K562 (cell line): ENCODE data around the gene HOXA9. TPM values are rescaled to one million over a fixed set of nuclear protein-coding genes. Genes with fewer than 3 reads are reported as not detected.

ENCODE experiments used
- ATAC-seq: fragments of 200-7000 bp; cut with Tn5 transposase; 3 replicates; pipeline ENCODE4 v1.9.1; 2020; ENCODE audit warnings: moderate library complexity
- BruUV-seq: library from RNA; stranded (reverse); fragments of 400-500 nt; replicated peaks from 2 replicates; lab custom pipeline; 2021; lab: Mats Ljungman, UMichigan
- CTCF ChIA-PET: fragments of 300-600 bp; formaldehyde crosslinking; extraction: SDS; loops from one replicate; lab custom pipeline; 2021; ENCODE audit warnings: low intra/inter-chr PET ratio; lab: Yijun Ruan, JAX
- POLR2A ChIA-PET: fragments of 300-600, 350-650 bp; sonication (Branson Sonifier 250); formaldehyde crosslinking; extraction: SDS; loops from one replicate; lab custom pipeline; 2021; ENCODE audit warnings: antibody characterized with exemption, inconsistent platforms; lab: Yijun Ruan, JAX
- DNase-seq, 4 experiments: peaks; one replicate each; pipeline versions ENCODE4 v3.0.0 to v3.0.0-alpha.2; 2011 to 2018; ENCODE audit warnings: low spot score in 3 of 4, mixed read lengths in 3 of 4; ENCODE audit errors: extremely low read depth in 1 of 4
- FAIRE-seq: peaks from 2 replicates; lab custom pipeline; 2011; peaks lifted over from hg19 to GRCh38; lab: Jason Lieb, UNC
- H2AFZ ChIP-seq: 2 replicates; pipeline ENCODE4 v1.6.0; 2011; ENCODE audit warnings: low read depth, low read length, control low read depth, inconsistent platforms
- H3K27ac ChIP-seq: fragments of 200-600 bp; 3 replicates; pipeline ENCODE4 v1.8.0; 2011; ENCODE audit warnings: low read depth, mild to moderate bottlenecking, control low read depth, inconsistent platforms, low read length, moderate library complexity, mixed read lengths; ENCODE audit errors: extremely low read depth
- H3K27me3 ChIP-seq, 2 experiments: fragments of 300-600 bp in 1 of 2; 2 replicates in 1 of 2; 3 replicates in 1 of 2; pipeline versions ENCODE4 v1.6.0 to v1.8.0; 2011; ENCODE audit warnings: inconsistent platforms in 2 of 2, low read length in 2 of 2, mild to moderate bottlenecking in 1 of 2, mixed read lengths in 1 of 2, moderate library complexity in 1 of 2; ENCODE audit not compliant: control insufficient read depth in 2 of 2, insufficient read depth in 2 of 2
- H3K36me3 ChIP-seq: fragments of 300-600 bp; 3 replicates; pipeline ENCODE4 v1.8.0; 2011; ENCODE audit warnings: mild to moderate bottlenecking, low read length, inconsistent platforms; ENCODE audit not compliant: control insufficient read depth, insufficient read depth
- H3K4me1 ChIP-seq, 2 experiments: fragments of 200-600 bp in 1 of 2; replicated peaks in 1 of 2; 2 replicates in 1 of 2; 3 replicates in 1 of 2; pipeline versions ENCODE4 v1.5.1 to v1.8.0; 2011; ENCODE audit warnings: inconsistent platforms in 2 of 2, low read length in 2 of 2, mild to moderate bottlenecking in 1 of 2, mixed read lengths in 1 of 2, moderate library complexity in 1 of 2; ENCODE audit not compliant: control insufficient read depth in 2 of 2, insufficient read depth in 2 of 2
- H3K4me2 ChIP-seq: 2 replicates; pipeline ENCODE4 v1.6.1; 2011; ENCODE audit warnings: low read length, control low read depth, inconsistent platforms, mixed read lengths; ENCODE audit not compliant: insufficient read depth
- H3K4me3 ChIP-seq: fragments of 200-600 bp; sonication (generic), shearing (Covaris generic); 2 replicates; pipeline ENCODE4 v1.5.1; 2016; ENCODE audit warnings: control low read depth, inconsistent platforms
- H3K79me2 ChIP-seq: fragments of 200-600 bp; 3 replicates; pipeline ENCODE4 v1.8.0; 2011; ENCODE audit warnings: low read length, inconsistent platforms; ENCODE audit not compliant: control insufficient read depth, insufficient read depth
- H3K9ac ChIP-seq, 2 experiments: 2 replicates each; pipeline versions ENCODE4 v1.6.0 to v1.6.1; 2011; ENCODE audit warnings: low read depth in 2 of 2, low read length in 2 of 2, control low read depth in 1 of 2, inconsistent platforms in 1 of 2, mild to moderate bottlenecking in 1 of 2, mixed read lengths in 1 of 2; ENCODE audit not compliant: insufficient read depth in 1 of 2
- H3K9me1 ChIP-seq: one replicate; pipeline ENCODE4 v1.6.0; 2011; ENCODE audit warnings: inconsistent platforms, mild to moderate bottlenecking, low read length, moderate library complexity; ENCODE audit not compliant: control insufficient read depth, insufficient read depth
- H3K9me3 ChIP-seq: replicated peaks from 2 replicates; pipeline ENCODE4 v1.5.1; 2011; ENCODE audit warnings: low read depth, low read length, inconsistent platforms; ENCODE audit not compliant: control insufficient read depth, insufficient read depth
- H4K20me1 ChIP-seq: replicated peaks from 2 replicates; pipeline ENCODE4 v1.6.1; 2011; ENCODE audit warnings: low read length, inconsistent platforms, mixed read lengths; ENCODE audit not compliant: control insufficient read depth, insufficient read depth
- CEBPG ChIP-seq, 3 experiments: fragments of 200-800 bp in 1 of 3; sonication (Bioruptor generic) in 1 of 3; sonication (generic) in 1 of 3; formaldehyde crosslinking in 1 of 3; IDR thresholded peaks in 2 of 3; conservative IDR thresholded peaks in 1 of 3; 2 replicates each; pipeline versions ENCODE4 v1.6.1 to v1.8.0; 2016 to 2022; ENCODE audit warnings: missing compliant biosample characterization in 2 of 3, missing genetic modification characterization in 2 of 3, mild to moderate bottlenecking in 1 of 3, missing genetic modification reagents in 1 of 3
- FOXA3 ChIP-seq, 2 experiments: fragments of 450-650 bp in 1 of 2; sonication (generic) in 1 of 2; formaldehyde crosslinking; IDR thresholded peaks in 1 of 2; conservative IDR thresholded peaks in 1 of 2; 2 replicates each; pipeline versions ENCODE4 v1.4.0 to v1.8.0; 2020 to 2022; ENCODE audit warnings: mild to moderate bottlenecking in 2 of 2, missing genetic modification reagents in 1 of 2
- HNRNPLL ChIP-seq: fragments of 200-400 bp; formaldehyde crosslinking; IDR thresholded peaks from 2 replicates; pipeline ENCODE4 v1.6.1; 2017; ENCODE audit warnings: low read length, low read depth, mild to moderate bottlenecking; ENCODE audit not compliant: poor library complexity, severe bottlenecking
- STAT5A ChIP-seq: IDR thresholded peaks from 2 replicates; pipeline ENCODE4 v1.6.1; 2012; ENCODE audit warnings: low read length, inconsistent platforms, borderline replicate concordance
- ZNF445 ChIP-seq: fragments of 250-450 bp; sonication (Bioruptor Pico); IDR thresholded peaks from 2 replicates; pipeline ENCODE4 v1.4.0; 2020; ENCODE audit warnings: low read depth, mild to moderate bottlenecking, moderate library complexity
- WGBS: fragments of 100-300 bp; shearing (Covaris generic); methylation state at CpG from one replicate; pipeline ENCODE4 v1.1.6; 2016; ENCODE audit warnings: low coverage, mixed read lengths; ENCODE audit not compliant: insufficient coverage; ENCODE audit errors: missing lambda C conversion rate; 5-methylcytosine and 5-hydroxymethylcytosine counted together
- in situ Hi-C: fragments of 300-500 bp; cut with MboI; formaldehyde crosslinking; loops from 4 replicates; pipeline ENCODE4 v1.15.0; 2018; ENCODE audit warnings: inconsistent platforms, mixed read lengths
- intact Hi-C: fragments of 100-400 bp; cut with micrococcal nuclease; formaldehyde crosslinking; loops from 2 replicates; pipeline ENCODE4 v1.14.2; 2022
- polyA plus RNA-seq, 8 experiments: library from polyadenylated mRNA; depleted of rRNA in 4 of 8; stranded (reverse) in 5 of 8; unstranded in 3 of 8; fragments of >200 nt; fragmentation: Nextera tagmentation in 2 of 8; fragmentation: Illumina TruSeq in 1 of 8; extraction: Ambion mirVana in 2 of 8; extraction: Trizol in 1 of 8; gene quantifications; 2 replicates each; pipeline versions ENCODE4 v1.2.1 to v1.2.3, GENCODE V29; 2011 to 2014; ENCODE audit warnings: inconsistent platforms in 1 of 8, missing spikeins in 1 of 8
- total RNA-seq, 7 experiments: library from RNA; depleted of rRNA in 6 of 7; stranded (reverse); fragments of >200 nt in 6 of 7; fragmentation: Illumina TruSeq in 2 of 7; extraction: Trizol in 2 of 7; gene quantifications; 2 replicates each; pipeline versions ENCODE4 v1.2.1 to v1.2.3, GENCODE V29; 2011 to 2021; ENCODE audit warnings: low replicate concordance in 1 of 7
- TF ChIP-seq, protein P1 (sequence below): sonication (generic); formaldehyde crosslinking; IDR thresholded peaks from 2 replicates; pipeline ENCODE4 v1.5.0; 2020; ENCODE audit warnings: missing genetic modification reagents

Gene HOXA9
- total and polyA plus RNA-seq, 9 of the 15 experiments (the other 6 are each of a cell fraction or from before 2014, with no cell fraction given) = not detected

GRCh38 chr7:27118580-27118979 lies 46.8 kb downstream of the HOXA9 start:
- no peaks in the 10 kb centered on the region; the same call in 1 of the 2 replicates for H4K20me1 ChIP-seq
- H3K9me1 ChIP-seq = no peaks in the 10 kb centered on the region
- H3K4me1 ChIP-seq = peaks cover 0 to 11% of the 10 kb centered on the region in 2 experiments; a peak in 2 of 5 replicates
- no peak overlapping the region for H3K4me2 ChIP-seq
- no peak overlapping the region for H2AFZ ChIP-seq
- ATAC-seq = no peak
- no peak for FAIRE-seq
- H3K36me3 ChIP-seq = no peaks in the 10 kb centered on the region
- no TSS peak for BruUV-seq
- H3K27me3 ChIP-seq = peaks cover 46 to 71% of the 10 kb centered on the region in 2 experiments
- no peak overlapping the region for H3K9ac ChIP-seq
- ChIA-PET CTCF (no interaction called here), POLR2A (no interaction called here)
- no peak overlapping the region for H3K4me3 ChIP-seq
- H3K9me3 ChIP-seq = no peaks in the 10 kb centered on the region
- H3K27ac ChIP-seq = no peak overlapping the region
- 10% methylated on average over 3 of the region's 3 CpGs for WGBS
- intact Hi-C loops = no loop called here
- no peaks in the 10 kb centered on the region for H3K79me2 ChIP-seq
- in situ Hi-C loops = no loop called here
- no peak for DNase-seq
- TF ChIP-seq HNRNPLL (no peak), CEBPG (CRISPR knock-in tag; IDR thresholded peaks at IDR 0.05) (no peak), CEBPG (tag; conservative IDR thresholded peaks at IDR 0.05 in 1 of 2, IDR thresholded peaks at IDR 0.05 in 1 of 2) (no peak), ZNF445 (CRISPR knock-in tag) (no peak), STAT5A (no peak), FOXA3 (CRISPR knock-in tag; conservative IDR thresholded peaks at IDR 0.05 in 1 of 2, IDR thresholded peaks at IDR 0.05 in 1 of 2) (no peak)
- TF ChIP-seq, protein P1, sequence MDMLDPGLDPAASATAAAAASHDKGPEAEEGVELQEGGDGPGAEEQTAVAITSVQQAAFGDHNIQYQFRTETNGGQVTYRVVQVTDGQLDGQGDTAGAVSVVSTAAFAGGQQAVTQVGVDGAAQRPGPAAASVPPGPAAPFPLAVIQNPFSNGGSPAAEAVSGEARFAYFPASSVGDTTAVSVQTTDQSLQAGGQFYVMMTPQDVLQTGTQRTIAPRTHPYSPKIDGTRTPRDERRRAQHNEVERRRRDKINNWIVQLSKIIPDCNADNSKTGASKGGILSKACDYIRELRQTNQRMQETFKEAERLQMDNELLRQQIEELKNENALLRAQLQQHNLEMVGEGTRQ (CRISPR knock-in tag) = no peak
